ENCODE measurements around the gene NOP14.

DNA sequence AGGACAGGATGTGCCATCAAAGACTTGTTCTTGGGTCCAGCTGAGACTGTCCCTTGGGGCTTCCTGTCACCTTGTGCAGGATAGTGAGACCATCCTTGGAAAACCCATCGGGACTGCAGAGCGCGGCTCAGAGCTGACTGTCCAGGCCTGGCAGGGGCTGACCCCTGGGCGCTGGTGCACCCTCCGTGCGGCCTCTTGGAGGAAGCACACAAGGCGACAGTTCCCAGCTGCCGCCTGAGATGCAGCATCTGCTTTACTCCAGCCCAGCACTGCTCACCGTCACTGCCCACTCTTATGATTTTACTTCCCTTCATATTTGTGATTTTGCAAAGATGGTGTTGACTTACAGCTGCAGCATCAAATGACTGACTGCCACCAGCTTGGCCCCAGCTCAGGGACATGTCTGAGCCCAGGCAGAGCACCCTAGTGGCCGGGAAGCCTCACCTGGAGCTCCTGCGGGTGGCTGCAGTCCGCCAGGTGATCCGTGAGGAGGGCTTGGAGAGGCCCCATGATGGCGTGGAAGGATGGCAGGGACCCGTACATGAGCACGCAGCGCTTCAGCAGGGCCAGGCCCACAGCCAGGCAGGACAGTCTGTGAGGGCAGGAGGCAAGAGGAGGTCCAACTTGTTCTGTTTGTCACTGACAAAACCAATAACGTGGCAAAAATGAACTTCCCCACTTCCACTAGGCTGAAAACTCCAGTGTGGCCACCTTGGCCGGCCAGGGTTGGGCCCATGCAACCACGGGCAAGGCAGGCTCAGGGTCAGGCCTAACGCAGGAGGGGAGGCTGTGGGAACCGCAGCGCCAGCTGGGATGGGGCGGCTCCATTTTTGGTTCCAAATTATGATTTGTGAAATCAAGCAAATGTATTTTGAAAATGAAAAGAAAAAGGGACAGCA lies 21.8 kb downstream of the NOP14 start:
- TF ChIP-seq, protein P1, sequence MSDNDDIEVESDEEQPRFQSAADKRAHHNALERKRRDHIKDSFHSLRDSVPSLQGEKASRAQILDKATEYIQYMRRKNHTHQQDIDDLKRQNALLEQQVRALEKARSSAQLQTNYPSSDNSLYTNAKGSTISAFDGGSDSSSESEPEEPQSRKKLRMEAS (IDR thresholded peaks at IDR 0.05; ENCODE audit: insufficient read depth, insufficient read length): no peak
- TF ChIP-seq EZH2 (IDR thresholded peaks at IDR 0.05; ENCODE audit: borderline replicate concordance, low read depth, low read length, severe bottlenecking) (no peak), POLR2A (IDR thresholded peaks at IDR 0.05; ENCODE audit: low read depth, low read length) (no peak), MYC (IDR thresholded peaks at IDR 0.05; ENCODE audit: low read depth, low read length) (no peak), POLR2AphosphoS5 (IDR thresholded peaks at IDR 0.05; ENCODE audit: insufficient read depth, low read depth, low read length) (no peak), JUN (IDR thresholded peaks at IDR 0.05; ENCODE audit: borderline replicate concordance, insufficient read depth, insufficient read length, low read depth) (no peak), FOS (IDR thresholded peaks at IDR 0.05; ENCODE audit: borderline replicate concordance, insufficient read depth, low read length) (no peak)
- TF ChIP-seq, protein P2, sequence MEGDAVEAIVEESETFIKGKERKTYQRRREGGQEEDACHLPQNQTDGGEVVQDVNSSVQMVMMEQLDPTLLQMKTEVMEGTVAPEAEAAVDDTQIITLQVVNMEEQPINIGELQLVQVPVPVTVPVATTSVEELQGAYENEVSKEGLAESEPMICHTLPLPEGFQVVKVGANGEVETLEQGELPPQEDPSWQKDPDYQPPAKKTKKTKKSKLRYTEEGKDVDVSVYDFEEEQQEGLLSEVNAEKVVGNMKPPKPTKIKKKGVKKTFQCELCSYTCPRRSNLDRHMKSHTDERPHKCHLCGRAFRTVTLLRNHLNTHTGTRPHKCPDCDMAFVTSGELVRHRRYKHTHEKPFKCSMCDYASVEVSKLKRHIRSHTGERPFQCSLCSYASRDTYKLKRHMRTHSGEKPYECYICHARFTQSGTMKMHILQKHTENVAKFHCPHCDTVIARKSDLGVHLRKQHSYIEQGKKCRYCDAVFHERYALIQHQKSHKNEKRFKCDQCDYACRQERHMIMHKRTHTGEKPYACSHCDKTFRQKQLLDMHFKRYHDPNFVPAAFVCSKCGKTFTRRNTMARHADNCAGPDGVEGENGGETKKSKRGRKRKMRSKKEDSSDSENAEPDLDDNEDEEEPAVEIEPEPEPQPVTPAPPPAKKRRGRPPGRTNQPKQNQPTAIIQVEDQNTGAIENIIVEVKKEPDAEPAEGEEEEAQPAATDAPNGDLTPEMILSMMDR (IDR thresholded peaks at IDR 0.05; ENCODE audit: extremely low read depth in 1 of 2, insufficient read depth in 1 of 2, low read depth in 1 of 2, low read length in 2 of 2): no peak

Measured in endothelial cell of umbilical vein (primary cell).